Stimulated activated CD8-positive, alpha-beta memory T cell treated with anti-CD3 and anti-CD28 coated beads, Interleukin-12 subunit alpha, Interleukin-12 subunit beta, amount 100 ng/mL, for 24 hours (primary cell): ENCODE results near the gene SLC6A7.

ENCODE experiments used
- DNase-seq: peaks from one replicate; pipeline ENCODE4 v3.0.0-alpha.2; 2020; ENCODE audit errors: extremely low read depth

Gene SLC6A7

DNA sequence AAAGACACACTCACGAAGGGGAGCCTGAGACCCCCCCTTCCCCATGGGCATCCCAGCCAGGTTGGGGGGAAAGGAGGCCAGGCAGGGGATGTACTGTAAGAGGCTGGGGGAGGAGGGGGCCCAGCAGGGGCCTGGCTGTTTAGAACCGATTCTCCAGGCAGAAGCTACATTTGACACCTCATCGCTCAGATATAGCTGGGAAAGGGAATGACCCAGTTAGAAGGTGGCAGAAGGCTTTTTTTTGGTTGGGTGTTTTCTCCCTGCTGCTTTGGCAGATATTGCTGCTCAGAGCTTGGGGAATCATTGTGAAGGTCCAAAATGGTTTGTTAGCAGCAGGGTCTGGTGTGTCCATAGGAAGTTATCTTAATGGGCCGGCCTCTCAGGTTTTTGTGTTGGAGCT is 17.3 kb upstream of the SLC6A7 start:
- no peak for DNase-seq

DNA sequence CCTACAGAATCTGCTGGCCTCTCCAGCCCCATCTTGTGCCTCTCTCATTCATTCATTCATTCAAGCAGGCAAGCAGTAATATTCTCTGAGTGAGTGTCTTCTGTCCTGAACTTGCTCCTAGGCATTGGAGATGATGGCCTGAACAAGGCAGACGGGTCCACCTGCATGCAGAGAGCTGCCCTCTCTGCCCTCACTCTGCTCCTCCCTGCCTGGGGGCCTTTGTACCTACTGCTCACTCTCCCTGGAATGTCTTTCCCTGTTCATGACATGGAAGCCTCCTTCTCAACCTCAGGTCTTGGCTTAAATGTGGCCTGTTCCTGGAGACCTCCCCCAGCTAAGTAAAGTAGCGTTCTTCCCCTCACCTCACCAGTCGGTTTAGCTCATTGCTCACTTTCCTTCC is 16.7 kb upstream of the SLC6A7 start:
- no peak for DNase-seq

DNA sequence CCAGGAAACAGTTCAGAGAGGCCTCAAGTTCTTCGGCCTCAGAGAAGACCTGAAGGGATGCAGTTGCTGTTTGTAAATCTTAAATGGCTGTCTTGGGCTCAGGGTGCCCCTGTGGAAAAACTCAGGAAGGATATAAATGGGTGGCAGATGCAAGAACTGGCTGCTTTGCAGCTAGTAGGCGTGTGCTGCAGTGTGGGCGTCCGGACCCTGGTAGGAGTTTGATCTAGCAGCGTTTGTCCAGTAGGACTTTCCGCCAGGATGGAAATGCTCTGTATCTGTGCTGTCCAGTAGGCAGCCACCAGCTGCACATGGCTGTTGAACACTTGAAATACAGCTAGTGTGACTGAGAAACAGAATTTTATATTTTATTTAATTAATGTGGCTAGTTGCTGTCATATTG is 15.6 kb upstream of the SLC6A7 start:
- DNase-seq: no peak

DNA sequence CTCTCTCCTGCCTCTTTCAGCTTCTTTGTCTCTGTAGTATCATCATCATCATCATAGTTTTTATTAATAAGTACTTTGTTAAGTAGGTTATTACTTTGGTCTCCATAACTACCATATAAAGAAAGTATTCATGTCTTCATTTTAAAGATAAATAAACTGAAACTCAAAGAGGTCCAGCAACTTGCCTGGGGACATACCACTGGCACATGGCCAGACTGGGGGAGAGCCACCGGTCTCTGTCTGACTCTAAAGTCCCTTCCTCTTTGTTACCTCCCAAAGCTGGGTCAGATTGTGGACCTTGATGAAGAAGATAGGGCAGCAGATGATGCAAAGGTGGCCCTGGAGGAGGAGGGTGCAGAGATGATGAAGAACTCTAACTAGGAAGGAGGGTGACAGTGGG is 14.8 kb upstream of the SLC6A7 start:
- DNase-seq: no peak

DNA sequence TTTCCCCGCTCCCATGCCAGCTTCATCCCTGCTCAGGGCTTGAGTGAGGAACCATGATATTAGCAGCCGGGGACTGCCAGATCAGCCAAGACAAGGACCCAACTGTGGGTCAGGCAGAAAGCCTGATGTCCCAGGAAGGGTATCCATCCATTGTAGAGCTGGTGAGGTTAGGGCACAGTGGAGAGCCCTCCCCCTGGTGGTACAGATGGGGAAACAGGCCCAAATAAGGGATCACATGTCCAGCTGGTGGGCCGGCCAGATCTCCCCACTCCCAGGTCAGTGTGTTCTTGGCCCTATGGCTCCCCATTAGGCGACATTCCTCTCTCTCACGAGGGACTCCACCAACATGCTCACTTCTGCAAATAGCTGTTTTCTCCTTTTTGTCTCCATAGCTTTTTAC is 14.3 kb upstream of the SLC6A7 start:
- DNase-seq: no peak

DNA sequence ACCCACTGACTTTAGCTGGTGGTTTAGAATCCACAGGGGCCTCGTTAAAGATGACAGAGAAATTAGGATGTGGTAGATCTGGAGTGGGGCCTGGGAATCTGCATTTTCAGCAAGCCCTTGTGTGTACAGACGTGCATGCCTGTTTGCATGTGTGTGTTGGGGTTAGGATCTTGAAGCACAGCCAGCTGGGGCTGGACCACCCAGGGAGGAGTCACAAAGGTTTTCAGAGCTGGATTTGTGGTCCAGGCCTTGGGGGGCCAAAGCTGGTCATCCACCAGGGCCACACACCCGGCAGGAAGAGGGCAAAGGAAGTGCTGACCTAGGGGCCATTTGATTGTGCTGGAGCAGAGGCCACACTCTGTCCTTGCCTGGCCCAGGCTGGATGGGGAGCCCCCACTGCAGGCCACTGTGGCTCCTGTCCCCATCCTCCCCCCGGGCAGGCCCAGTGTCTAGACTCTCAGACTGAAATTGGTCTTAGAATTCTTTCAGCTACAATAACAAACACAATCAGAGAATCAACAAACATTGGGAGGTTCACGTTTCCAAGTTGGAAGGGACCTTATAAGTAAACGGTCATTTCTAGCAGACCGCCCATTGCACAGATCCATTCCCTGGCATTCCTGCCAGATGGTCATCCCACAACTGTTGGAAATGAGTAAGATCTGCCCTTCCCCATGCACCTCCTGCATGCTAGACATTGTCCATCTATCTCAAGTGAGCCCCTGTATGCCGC is 13.0 kb upstream of the SLC6A7 start:
- DNase-seq: no peak

DNA sequence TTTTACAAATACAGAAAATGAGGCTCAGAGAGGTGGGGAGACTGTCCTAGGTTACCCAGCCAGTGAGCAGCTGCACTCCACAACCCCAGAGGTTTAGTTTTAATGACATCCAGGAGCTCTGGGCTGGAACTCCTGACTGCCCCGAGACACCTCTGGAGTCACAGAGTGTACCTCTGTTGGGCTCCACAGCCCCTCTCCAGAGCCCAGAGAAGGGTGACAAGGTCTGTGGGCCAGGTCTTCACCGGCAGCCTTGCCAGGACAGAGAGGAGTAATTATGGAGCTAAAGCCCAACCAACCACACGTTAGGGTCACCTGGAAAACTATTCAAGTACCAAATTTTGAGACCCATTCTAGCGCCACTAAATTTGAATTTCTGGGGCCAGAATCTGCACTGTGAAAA is 12.1 kb upstream of the SLC6A7 start:
- DNase-seq: no peak

DNA sequence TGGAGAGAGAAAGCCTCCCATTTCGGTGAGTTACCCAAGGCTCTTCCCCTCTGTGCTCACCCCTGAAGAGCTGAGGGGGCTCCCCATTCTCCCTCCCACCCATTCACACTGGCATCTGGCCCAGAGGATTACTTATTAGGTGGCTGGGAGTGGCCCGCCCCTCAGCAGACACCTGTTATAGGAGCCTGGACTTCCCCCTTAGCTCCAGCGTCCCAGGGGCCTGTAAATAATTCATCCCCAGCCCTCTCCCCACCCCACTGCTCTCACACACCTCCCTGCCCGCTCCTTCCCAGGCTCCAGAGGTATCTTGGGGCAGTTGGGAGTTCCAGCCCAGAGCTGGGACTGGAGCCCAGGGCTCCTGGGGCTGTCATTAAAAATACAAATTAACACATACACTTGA is 11.6 kb upstream of the SLC6A7 start:
- no peak for DNase-seq

DNA sequence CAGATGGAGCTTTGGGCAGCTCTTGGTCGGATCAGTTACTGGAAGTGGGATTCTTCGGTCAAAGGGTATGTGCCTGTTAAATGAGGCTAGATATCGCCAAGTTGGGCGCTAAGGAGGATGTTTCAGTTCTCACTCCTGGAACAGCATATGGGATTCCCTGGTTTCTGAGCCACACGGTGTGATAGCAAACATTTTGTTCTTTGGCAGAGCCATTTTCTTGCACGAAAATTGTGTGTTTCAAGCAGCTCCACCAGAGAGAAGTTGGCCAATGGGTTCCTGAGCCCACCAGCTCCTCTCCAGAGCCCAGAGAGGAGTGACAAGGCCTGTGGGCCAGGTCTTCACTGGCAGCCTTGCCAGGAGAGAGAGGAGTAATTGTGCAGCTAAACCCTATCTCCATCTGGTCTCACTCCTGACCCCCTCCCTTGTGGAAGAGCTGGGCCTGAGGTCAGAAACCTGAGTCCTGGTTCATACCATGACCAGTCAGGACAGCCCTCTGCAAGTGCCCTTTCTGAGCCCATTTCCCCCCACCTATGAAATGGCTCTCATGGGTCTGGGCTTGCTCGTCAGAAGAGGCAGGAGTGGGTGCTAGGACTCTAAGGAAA is 10.7 kb upstream of the SLC6A7 start:
- DNase-seq: no peak

DNA sequence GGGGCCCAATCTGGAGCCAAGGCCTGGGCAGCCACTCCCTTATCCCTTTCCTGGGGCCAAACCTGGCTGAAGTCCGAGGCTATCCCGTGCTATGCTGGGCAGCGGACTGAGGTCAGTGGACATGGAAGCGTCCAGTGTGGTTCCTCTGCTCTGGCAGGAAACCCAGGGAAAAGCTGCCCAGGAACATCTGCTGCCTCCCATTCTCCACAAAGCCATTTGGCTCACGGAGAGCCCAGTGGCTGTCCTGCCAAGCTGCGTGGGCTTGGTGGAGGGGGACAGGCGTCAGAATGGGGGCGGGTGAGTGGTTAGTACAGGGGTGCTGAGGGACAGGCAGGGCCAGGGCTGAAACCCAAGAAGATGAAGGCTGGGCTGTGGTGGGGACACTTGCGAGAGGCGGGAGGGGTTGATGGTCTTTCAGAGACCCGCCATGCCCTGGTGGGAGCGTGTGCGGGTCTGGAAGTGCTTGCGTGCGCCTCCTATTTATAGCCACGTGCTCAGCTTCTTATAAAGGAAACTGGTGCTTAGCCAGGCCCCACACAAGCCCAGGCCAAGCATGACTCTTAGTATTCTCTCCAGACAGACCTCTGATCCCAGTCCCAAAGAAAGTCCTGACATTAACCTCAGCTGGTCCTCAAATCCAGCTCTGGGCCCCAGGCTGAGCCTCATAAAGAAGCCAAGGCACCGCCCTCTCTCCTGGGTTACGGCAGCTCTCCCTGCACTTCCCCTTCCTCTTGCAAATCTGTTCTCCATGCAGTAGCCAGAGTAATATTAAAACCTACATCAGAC is 9.4 kb upstream of the SLC6A7 start:
- no peak for DNase-seq

DNA sequence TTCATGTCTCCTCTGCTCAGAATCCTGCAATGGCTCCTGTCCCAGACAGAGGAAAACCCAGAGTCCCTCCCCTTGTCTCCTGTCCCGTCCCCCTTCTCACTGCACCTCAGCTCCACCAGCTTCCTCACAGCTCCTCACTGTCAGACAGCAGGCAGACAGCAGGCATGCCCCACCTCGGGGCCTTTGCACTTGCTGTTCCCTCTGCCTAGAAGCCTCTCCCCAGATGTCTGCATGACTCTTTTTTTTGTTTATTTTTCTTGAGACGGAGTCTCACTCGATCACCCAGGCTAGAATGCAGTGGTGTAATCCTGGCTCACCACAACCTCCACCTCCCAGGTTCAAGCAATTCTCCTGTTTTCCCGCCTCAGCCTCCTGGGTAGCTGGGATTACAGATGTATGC is 8.8 kb upstream of the SLC6A7 start:
- DNase-seq: no peak

DNA sequence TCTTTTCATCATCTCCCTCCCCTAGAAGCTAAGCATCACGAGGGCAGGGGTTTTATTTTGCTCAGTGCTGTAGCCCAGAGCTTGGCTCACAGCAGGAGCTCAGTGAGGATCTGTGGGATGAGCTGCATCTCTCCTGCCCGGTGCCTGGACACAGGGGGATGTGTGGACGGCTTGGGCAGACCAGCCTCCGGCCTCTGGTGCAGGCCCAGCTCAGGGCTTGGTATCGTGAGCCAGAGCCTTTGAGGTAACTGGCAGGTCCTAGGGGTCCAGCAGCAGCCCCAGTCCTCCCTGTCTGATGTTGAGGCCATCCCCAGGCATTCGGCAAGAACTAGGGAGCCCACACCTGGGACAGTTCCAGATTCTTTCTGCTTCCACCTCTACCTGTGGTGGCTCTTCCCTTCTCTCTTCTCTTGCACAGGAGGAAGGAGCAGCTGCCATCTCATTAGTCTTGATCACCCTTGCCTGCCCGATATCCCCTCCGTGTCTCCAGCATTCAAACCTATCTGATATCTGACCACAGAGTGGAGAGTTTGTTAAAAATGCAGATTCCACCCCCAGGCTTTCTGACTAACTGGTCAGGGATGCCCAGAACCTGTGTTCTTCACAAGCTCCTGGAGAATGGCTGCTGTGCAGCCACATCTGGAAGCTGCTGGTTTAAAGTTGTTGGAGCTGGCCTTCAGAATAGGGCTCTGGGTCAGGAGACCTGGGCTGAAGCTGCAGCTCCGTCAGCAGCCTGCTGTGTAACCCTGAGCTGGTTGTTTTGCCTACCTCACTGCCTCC is 7.9 kb upstream of the SLC6A7 start:
- DNase-seq: no peak

DNA sequence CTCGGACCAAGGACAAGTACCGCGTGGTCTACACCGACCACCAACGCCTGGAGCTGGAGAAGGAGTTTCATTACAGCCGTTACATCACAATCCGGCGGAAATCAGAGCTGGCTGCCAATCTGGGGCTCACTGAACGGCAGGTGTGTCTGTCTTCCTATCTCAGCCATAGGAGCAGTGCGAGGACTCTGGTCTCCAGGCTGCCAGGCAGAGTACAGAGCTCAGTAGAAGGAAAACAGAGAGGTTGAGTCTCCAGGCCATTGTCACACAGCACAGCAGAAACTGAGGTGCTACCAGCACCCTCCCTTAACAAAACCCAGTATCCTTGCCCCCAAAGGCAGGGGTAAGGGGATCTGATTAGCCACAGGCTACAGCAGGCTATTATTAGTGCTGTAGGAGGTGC is 7.1 kb upstream of the SLC6A7 start:
- no peak for DNase-seq

DNA sequence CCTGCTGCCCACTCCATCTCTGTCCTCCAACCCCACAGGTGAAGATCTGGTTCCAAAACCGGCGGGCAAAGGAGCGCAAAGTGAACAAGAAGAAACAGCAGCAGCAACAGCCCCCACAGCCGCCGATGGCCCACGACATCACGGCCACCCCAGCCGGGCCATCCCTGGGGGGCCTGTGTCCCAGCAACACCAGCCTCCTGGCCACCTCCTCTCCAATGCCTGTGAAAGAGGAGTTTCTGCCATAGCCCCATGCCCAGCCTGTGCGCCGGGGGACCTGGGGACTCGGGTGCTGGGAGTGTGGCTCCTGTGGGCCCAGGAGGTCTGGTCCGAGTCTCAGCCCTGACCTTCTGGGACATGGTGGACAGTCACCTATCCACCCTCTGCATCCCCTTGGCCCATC is 6.4 kb upstream of the SLC6A7 start:
- no peak for DNase-seq

DNA sequence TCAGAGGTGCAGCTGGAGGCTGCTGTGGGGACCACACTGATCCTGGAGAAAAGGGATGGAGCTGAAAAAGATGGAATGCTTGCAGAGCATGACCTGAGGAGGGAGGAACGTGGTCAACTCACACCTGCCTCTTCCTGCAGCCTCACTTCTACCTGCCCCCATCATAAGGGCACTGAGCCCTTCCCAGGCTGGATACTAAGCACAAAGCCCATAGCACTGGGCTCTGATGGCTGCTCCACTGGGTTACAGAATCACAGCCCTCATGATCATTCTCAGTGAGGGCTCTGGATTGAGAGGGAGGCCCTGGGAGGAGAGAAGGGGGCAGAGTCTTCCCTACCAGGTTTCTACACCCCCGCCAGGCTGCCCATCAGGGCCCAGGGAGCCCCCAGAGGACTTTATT is 5.9 kb upstream of the SLC6A7 start:
- no peak for DNase-seq

DNA sequence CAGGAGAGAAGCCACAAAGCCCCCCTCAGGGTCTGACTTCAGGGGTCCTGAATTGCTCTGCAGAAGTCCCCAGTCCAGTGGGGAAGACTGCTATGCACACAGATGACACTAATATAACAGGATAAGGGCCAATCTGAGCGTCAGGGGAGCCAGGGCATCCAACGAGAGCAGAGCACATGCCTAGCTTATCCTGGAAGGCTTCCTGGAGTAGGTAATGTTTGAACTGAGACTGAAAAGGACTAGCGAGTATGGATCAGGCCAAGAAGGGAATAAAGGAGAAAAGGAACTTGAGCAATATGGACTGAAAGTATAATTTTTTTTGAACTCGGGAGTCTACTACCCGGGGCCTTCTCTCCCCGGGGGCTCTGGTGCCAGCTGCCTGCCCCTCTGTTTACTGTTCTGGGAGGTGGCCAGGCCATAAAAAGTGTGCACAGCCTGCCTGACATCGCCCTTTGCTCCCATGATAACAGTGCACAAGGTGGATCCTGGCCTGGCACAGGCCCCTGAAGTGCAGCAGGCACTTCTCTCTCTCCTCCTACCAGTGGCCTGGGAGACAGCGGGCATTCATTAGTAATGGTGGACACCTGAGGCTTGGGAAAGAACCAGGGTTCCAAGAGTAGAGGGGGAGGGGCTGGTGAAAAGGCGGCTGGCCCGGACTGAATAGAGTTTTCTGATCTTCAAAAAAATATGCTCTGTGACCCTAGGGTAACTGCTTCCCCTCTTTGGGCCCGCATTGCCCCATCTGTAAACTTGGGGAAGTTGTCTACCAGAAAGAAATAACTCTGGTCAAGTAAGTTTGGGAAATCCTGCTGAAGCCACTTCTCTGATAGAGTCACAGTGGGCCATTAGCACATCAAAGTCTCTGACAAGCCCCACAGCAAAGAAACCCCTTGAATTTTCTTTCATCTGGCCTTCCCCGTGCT is 4.6 kb upstream of the SLC6A7 start:
- DNase-seq: no peak

DNA sequence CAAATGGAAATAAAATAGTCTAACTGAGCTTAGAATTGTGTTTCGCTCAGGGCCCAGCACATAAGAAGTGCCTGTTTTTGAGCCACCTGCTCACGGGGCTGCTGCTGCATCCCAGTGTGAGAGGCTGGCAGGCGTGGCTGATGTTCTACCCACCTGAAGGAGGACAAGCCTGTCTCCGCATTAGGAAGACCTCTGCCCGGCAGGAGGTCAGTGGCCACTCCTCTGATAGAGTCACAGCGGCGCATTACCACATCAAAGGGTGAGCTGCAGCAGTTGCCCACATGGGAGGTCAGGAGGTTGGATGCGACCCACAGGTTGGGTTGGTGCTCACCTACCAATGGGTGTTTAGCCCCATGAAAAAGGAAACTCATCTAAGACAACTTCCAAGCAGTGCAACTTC is 3.7 kb upstream of the SLC6A7 start:
- DNase-seq: no peak

DNA sequence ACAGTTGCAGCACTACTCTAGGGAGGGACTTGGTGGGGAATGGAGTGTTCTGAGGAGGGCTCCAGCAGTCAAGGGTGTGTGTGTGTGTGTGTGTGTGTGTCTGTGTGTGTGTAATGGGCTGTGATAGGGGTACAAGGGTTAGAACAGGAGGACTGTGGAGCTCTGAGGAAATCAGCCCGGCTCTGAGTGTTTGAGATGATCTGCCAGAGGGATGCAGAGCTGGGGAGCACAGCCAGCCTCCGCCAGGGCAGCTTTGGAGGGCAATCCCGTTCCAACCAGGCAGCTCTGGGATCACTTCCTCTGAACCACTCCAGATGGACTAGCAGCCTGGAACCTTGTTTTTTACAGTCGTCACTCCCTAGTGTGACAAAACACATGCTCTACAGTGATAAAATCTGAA is 3.0 kb upstream of the SLC6A7 start:
- no peak for DNase-seq

DNA sequence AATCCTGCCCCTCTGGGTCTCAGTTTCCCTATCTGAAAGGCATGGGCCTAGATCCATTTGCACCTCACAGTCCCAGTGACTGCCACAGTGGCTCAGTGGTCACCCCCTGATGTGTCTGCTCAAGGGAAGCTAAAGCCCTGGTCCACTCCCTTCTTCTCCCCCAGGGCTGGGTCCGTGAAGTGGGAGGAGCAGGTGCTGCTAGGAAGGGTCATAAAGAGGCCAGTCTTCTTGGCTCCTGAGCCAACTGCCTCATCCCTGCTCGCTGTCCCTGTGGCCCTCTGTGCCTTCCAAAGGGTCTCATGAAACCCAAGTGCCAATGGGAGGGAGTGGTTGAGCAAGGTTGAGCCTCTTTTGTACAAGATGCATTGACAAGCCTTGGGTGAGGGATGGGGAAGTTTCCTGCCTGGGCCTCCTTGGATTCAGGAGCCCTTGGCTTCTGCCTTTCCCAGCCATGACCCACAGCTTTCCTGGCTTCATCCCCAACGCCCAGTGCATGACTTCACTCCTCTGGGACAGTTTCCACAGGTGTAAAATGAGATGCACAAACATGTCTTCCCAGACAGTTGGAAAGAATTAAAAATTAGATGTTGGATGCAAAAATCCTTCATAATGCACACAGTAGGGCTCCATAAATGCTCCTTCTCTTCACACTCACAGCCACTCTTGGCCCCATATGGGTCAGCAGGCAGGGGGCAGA is 1.6 kb upstream of the SLC6A7 start:
- DNase-seq: no peak

DNA sequence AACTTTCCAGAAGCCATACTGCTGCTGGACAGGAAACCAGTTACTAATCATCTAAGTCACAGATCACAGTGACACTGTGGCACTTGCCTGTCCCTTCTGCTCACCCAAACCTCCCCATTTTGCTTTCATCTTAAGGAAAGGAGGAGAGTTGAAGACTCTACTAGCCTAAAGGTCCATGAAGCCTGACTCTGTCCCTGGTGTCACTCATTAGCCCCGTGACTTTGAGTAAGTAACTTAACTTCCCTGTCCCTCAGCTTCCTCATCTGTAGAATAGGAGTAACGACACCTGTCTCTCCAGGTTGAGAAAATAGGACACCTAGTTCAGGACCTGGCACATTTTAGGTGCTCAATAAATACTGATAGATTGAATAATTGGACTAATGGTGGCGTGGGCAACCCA is 536 bp upstream of the SLC6A7 start:
- DNase-seq: no peak

DNA sequence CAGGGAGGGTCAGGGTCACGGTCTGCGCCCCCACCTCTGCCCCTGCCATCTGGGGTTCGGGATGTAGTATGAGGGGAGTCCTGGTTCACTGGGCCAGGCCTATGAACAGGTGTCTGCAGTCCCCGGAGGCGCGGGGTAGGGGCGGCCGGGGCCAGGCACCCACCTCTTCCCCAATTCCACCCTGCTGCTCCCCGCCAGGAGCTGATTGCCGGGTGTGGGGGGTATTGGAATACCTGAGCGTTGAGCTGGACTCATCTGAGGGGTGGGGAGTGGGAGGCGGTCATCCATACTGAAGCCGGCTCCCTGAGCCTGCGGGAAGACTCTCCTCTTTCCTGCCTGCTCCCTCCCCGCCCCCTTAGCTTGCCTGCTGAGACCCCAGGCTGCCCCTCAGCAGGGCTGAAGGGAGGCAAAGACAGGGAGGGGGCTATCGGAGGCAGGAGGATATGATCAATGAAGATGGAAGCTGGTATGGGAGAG is 679 bp downstream of the SLC6A7 start:
- no peak for DNase-seq
